Hindlimb muscle (tissue), 1 donor: ENCODE measurements around the gene KIAA1614. TPM values are rescaled to one million over a fixed set of nuclear protein-coding genes. Genes with fewer than 3 reads are reported as not detected.

ENCODE experiments used
- polyA plus RNA-seq: library from polyadenylated mRNA; unstranded; fragments of 120-200 nt; gene quantifications from one replicate; pipeline ENCODE4 v1.2.1, GENCODE V29; 2013; ENCODE audit not compliant: insufficient read length

Gene KIAA1614
- polyA plus RNA-seq, 1 donor = 16.8 TPM

Other genes starting within 250 kb of the KIAA1614 start
- gene STX6, start 110.0 kb downstream of the KIAA1614 start, polyA plus RNA-seq = 17.4 TPM
- 3.3 TPM for gene MR1, start 121.1 kb downstream of the KIAA1614 start, polyA plus RNA-seq
- 7.5 TPM for gene IER5, start 175.8 kb downstream of the KIAA1614 start, polyA plus RNA-seq